ENCODE measurements around the gene C20orf173. TPM values are rescaled to one million over a fixed set of nuclear protein-coding genes. Genes with fewer than 3 reads are reported as not detected.
A peak's percentile ranks its signal among the peaks of the same experiment; 100 is the strongest.

The C20orf173 gene
- total RNA-seq (2016; rRNA removed; fragmentation: Illumina TruSeq; extraction: Trizol) (not detected in 2 replicates), polyA plus RNA-seq (2011; rRNA removed) (not detected in 2 replicates), polyA minus RNA-seq (2011; rRNA and poly(A)+ RNA removed; ENCODE audit: low replicate concordance) (not detected in 2 replicates), Bru-seq, nascent RNA (not detected), BruChase-seq, experiment 1, labeled RNA remaining after a 6-hour chase (percentile 16 among the genes with signal in this experiment), BruChase-seq, experiment 2, labeled RNA remaining after a 2-hour chase (not detected)
- not detected in 2 replicates for total RNA-seq (2016; cell fraction: cytosol; rRNA removed; fragmentation: Illumina TruSeq; extraction: Trizol; ENCODE audit: low read depth)
- total RNA-seq (2016; cell fraction: insoluble cytoplasmic fraction; rRNA removed; fragmentation: Illumina TruSeq; extraction: Trizol): not detected in 2 replicates
- total RNA-seq (2016; cell fraction: membrane; rRNA removed; fragmentation: Illumina TruSeq; extraction: Trizol): not detected in 2 replicates
- not detected in 2 replicates for total RNA-seq (2016; cell fraction: nucleus; rRNA removed; fragmentation: Illumina TruSeq; extraction: Trizol)
- not detected in 2 replicates for polyA plus RNA-seq (2011; cell fraction: cytosol; rRNA removed)
- not detected in 2 replicates for polyA plus RNA-seq (2011; cell fraction: nucleus; rRNA removed)
- polyA plus RNA-seq (2012): not detected in 2 replicates
- not detected in 2 replicates for polyA plus RNA-seq (2016; cell fraction: cytosol; fragmentation: Illumina TruSeq; extraction: Trizol; ENCODE audit: low read depth)
- not detected in 2 replicates for polyA plus RNA-seq (2016; cell fraction: insoluble cytoplasmic fraction; fragmentation: Illumina TruSeq; extraction: Trizol; ENCODE audit: low read depth)
- not detected in 2 replicates for polyA plus RNA-seq (2016; cell fraction: membrane; fragmentation: Illumina TruSeq; extraction: Trizol; ENCODE audit: low read depth)
- polyA plus RNA-seq (2016; cell fraction: nucleus; fragmentation: Illumina TruSeq; extraction: Trizol; ENCODE audit: insufficient read depth, low read depth): not detected in 2 replicates
- polyA minus RNA-seq (2011; cell fraction: cytosol; rRNA and poly(A)+ RNA removed): not detected in 2 replicates
- polyA minus RNA-seq (2011; cell fraction: nucleus; rRNA and poly(A)+ RNA removed): not detected in 2 replicates
- long read RNA-seq, experiment 1: 0 reads
- long read RNA-seq, experiment 2: 0 reads

GRCh38 chr20:35529552-35529951, at the start of gene C20orf173:
C20orf173 (minus strand) TSS chr20:35529652; CDS start chr20:35529373, 279 bp downstream.
- ATAC-seq (peak; percentile 10; the same call in 1 of the 3 replicates), DNase-seq (ENCODE audit: low spot score) (no peak), FAIRE-seq (no peak)
- Histone ChIP-seq H3K27ac (ENCODE audit: extremely low read length, insufficient read depth, low read length) (no peak within 1 kb of the TSS), H3K4me2 (ENCODE audit: low read depth, low read length) (no peak within 1 kb of the TSS), H3K36me3 (replicated peaks in 1 of 2; ENCODE audit: control insufficient read depth in 1 of 2, insufficient read depth in 2 of 2, low read length in 2 of 2) (no peaks in the 10 kb centered on the region), H3K9ac (ENCODE audit: insufficient read depth, low read depth, low read length) (no peak within 1 kb of the TSS), H2AFZ (ENCODE audit: low read length) (no peak within 1 kb of the TSS), H3K79me2 (ENCODE audit: insufficient read depth, low read length) (no peaks in the 10 kb centered on the region), H3K4me1 (ENCODE audit: insufficient read depth, low read length) (peaks cover 19% of the 10 kb centered on the region), H3K27me3 (ENCODE audit: control insufficient read depth in 1 of 2, insufficient read depth in 2 of 2, low read length in 2 of 2) (no peaks in the 10 kb centered on the region; a peak in 1 of 5 replicates), H4K20me1 (ENCODE audit: insufficient read depth, low read length) (no peaks in the 10 kb centered on the region), H3K4me3 (replicated peaks in 1 of 3; ENCODE audit: insufficient read depth in 1 of 3, low read depth in 2 of 3, low read length in 3 of 3) (no peak within 1 kb of the TSS), H3K9me3 (ENCODE audit: low read length) (no peaks in the 10 kb centered on the region)
- ChIA-PET POLR2A (no interaction called here), CTCF (ENCODE audit: low intra/inter-chr PET ratio, low total read pairs) (no interaction called here)
- in situ Hi-C loops (cut with HindIII; ENCODE audit: extremely low pct_ligation_motif_present, low pct_unique_long_range_greater_than_20kb) (no loop called here), intact Hi-C loops (cut with micrococcal nuclease; ENCODE audit: unreplicated experiment) (no loop called here)
- 32% methylated on average over 2 of the region's 2 CpGs for WGBS (ENCODE audit: low lambda C conversion rate)
- no TSS peak for BruUV-seq (replicated peaks)
- TF ChIP-seq ZFP36L1 (CRISPR knock-in tag; IDR thresholded peaks at IDR 0.05): no peak
- TF ChIP-seq ZNF512B (CRISPR knock-in tag; IDR thresholded peaks at IDR 0.05; ENCODE audit: borderline replicate concordance): no peak
- no peak for TF ChIP-seq ZNF580 (CRISPR knock-in tag; IDR thresholded peaks at IDR 0.05; ENCODE audit: borderline replicate concordance, low read depth)
- no peak for TF ChIP-seq RFX1 (IDR thresholded peaks at IDR 0.05)
- TF ChIP-seq CCDC6 (CRISPR knock-in tag; IDR thresholded peaks at IDR 0.05): no peak
- no peak for TF ChIP-seq ATRX (CRISPR knock-in tag; IDR thresholded peaks at IDR 0.05; ENCODE audit: borderline replicate concordance)
- no peak for TF ChIP-seq ZNF740 (CRISPR knock-in tag; IDR thresholded peaks at IDR 0.05)
- TF ChIP-seq GZF1 (CRISPR knock-in tag; IDR thresholded peaks at IDR 0.05): no peak
- TF ChIP-seq ZNF335 (CRISPR knock-in tag; IDR thresholded peaks at IDR 0.05): no peak
- no peak for TF ChIP-seq SMAD9 (CRISPR knock-in tag; IDR thresholded peaks at IDR 0.05)
- TF ChIP-seq RARG (CRISPR knock-in tag; IDR thresholded peaks at IDR 0.05; ENCODE audit: low read depth): no peak
- no peak for TF ChIP-seq SRSF1 (optimal IDR thresholded peaks at IDR 0.05; ENCODE audit: low read depth, low read length)
- no peak for TF ChIP-seq NFIB (CRISPR knock-in tag; IDR thresholded peaks at IDR 0.05; ENCODE audit: borderline replicate concordance)
- TF ChIP-seq THYN1 (CRISPR knock-in tag; IDR thresholded peaks at IDR 0.05; ENCODE audit: borderline replicate concordance, low read depth): no peak
- no peak for TF ChIP-seq STAG1 (CRISPR knock-in tag; IDR thresholded peaks at IDR 0.05)
- TF ChIP-seq TFDP2 (CRISPR knock-in tag; IDR thresholded peaks at IDR 0.05): no peak
